ENCODE data around the gene ATP8B1. TPM values are rescaled to one million over a fixed set of nuclear protein-coding genes. Genes with fewer than 3 reads are reported as not detected.
A peak's percentile ranks its signal among the peaks of the same experiment; 100 is the strongest.

The ATP8B1 gene
- total RNA-seq, 2 donors from 2014 or later, result 6.0 to 13.0 TPM

DNA sequence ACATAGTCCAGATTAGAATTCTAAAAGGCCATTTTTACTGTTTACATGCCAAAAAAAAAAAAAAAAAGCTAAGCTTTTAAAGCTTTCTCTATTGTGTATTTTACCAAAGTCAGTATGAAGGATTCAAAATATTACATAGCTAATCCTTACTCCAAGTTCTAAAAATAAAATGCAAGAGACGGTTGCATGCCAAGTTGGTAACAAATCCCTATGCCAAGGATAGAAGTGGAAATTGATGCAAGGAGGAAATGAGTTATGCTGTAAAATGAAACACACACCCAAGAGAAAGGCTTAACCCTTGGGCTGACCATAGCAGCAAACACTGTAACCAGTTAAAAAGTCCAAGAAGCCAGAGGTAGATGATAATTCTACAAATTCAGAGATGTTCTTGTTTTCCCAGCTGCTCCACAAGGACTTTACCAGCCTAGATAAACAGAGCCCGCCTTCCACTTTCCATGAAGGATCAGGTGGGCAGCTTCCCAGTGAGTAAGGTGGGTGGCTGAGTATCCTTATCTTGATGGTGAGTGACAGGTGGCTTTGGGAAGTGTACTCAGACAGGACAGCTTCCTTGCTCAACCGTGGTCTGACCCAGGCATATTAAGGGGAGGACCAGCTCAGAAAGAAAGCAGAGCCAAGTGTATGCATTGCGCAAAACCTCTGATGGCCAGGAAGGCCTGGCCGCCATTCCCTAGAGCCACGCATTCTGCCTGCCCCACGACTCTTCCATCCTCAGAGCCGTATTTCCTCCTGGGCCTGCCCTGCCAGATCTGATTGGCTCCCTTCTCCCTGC, 34.4 kb downstream of the ATP8B1 start:
- no peak for DNase-seq (ENCODE audit: low spot score)
- Histone ChIP-seq H3K36me3 (no peaks in the 10 kb centered on the region), H3K27me3 (no peaks in the 10 kb centered on the region), H3K27ac (peak overlapping the region; percentile 51 to 73), H3K9me3 (no peaks in the 10 kb centered on the region), H3K4me3 (no peak overlapping the region), H3K4me1 (peaks cover 0 to 38% of the 10 kb centered on the region in 2 donors)
- no peak for TF ChIP-seq CTCF (IDR thresholded peaks at IDR 0.05)

GRCh38 chr18:57767259-57768050, 35.7 kb downstream of the ATP8B1 start:
- H3K27me3 ChIP-seq, result no peaks in the 10 kb centered on the region
- no peak for TF ChIP-seq CTCF (IDR thresholded peaks at IDR 0.05)
- H3K4me3 ChIP-seq, result no peak overlapping the region
- H3K9me3 ChIP-seq, result no peaks in the 10 kb centered on the region
- H3K36me3 ChIP-seq, result no peaks in the 10 kb centered on the region
- DNase-seq (ENCODE audit: low spot score), result no peak
- H3K4me1 ChIP-seq, result peaks cover 0 to 38% of the 10 kb centered on the region in 2 donors
- H3K27ac ChIP-seq, result peak overlapping the region in 1 of 2 donors; percentile 8

DNA sequence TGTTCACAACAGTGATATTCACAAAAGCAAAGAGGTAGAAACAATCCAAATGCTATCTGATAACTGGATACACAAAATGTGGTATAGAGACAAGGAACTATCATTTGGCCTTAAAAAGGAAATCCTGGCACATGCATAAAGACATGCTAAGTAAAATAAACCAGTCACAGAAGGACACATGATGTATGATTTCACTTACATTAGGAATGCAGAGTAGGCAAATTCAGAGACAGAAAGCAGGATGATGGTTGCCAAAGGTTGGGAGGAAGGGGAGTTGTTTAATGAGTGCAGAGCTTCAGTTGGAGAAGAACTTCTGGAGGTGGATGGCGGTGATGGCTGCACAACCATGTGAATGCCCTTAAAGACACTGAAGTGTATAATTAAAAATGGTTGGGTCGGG, 38.1 kb downstream of the ATP8B1 start:
- H3K4me1 ChIP-seq, result peaks cover 0 to 24% of the 10 kb centered on the region in 2 donors
- DNase-seq (ENCODE audit: low spot score), result no peak
- TF ChIP-seq CTCF (IDR thresholded peaks at IDR 0.05), result no peak
- H3K4me3 ChIP-seq, result no peak overlapping the region
- H3K9me3 ChIP-seq, result no peaks in the 10 kb centered on the region
- no peaks in the 10 kb centered on the region for H3K36me3 ChIP-seq
- H3K27me3 ChIP-seq, result no peaks in the 10 kb centered on the region
- H3K27ac ChIP-seq, result no peak overlapping the region

DNA sequence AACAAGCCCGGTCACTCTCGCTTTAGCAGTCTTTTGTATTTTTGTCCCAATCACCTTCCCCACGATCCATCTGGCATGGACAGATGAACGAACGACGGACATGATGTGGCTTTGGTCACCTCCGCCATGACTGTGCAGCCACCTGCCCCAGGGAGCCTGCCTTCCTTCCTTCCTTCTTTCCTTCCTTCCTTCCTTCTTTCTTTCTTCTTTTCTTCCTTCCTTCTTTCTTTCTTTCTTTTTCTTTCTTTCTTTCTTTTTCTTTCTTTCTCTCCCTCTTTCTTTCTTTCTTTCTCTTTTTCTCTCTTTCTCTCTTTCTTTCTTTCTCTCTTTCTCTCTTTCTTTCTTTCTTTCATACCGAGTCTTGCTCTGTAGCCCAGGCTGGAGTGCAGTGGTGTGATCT, 39.0 kb downstream of the ATP8B1 start:
- no peak overlapping the region for H3K4me3 ChIP-seq
- no peak for DNase-seq (ENCODE audit: low spot score)
- no peaks in the 10 kb centered on the region for H3K27me3 ChIP-seq
- no peaks in the 10 kb centered on the region for H3K36me3 ChIP-seq
- no peaks in the 10 kb centered on the region for H3K9me3 ChIP-seq
- no peak for TF ChIP-seq CTCF (IDR thresholded peaks at IDR 0.05)
- H3K27ac ChIP-seq, result no peak overlapping the region
- H3K4me1 ChIP-seq, result peaks cover 0 to 19% of the 10 kb centered on the region in 2 donors

- H3K4me1 ChIP-seq, result peaks cover 0 to 5% of the 10 kb centered on the region in 2 donors
- no peak for TF ChIP-seq CTCF (IDR thresholded peaks at IDR 0.05)
- no peaks in the 10 kb centered on the region for H3K36me3 ChIP-seq
- H3K27ac ChIP-seq, result no peak overlapping the region
- H3K27me3 ChIP-seq, result no peaks in the 10 kb centered on the region
- DNase-seq (ENCODE audit: low spot score), result no peak
- H3K4me3 ChIP-seq, result no peak overlapping the region
- no peaks in the 10 kb centered on the region for H3K9me3 ChIP-seq
Observed at GRCh38 chr18:57762686-57763085, 40.4 kb downstream of the ATP8B1 start.
